AG08395 (cell line): ENCODE data around the gene CEP162.
"Not testable (repeated sequence)": the region's sequence is repeated elsewhere in the genome, so short reads cannot be mapped to it uniquely, and the experiment has no call there.

Source experiments
- DNase-seq: peaks from one replicate; pipeline ENCODE4 v3.0.0; 2012; ENCODE audit warnings: mixed read lengths, low spot score

The CEP162 gene

GRCh38 chr6:84086545-84087429 is 140.7 kb downstream of the CEP162 start:
- DNase-seq: no peak

- no peak for DNase-seq
Measured at GRCh38 chr6:84086056-84086455, 141.4 kb downstream of the CEP162 start.

GRCh38 chr6:84084705-84085104 is 142.7 kb downstream of the CEP162 start:
- not testable (repeated sequence) for DNase-seq

- no peak for DNase-seq
Measured at GRCh38 chr6:84082689-84083265, 144.7 kb downstream of the CEP162 start.

GRCh38 chr6:84081222-84081621 is 146.2 kb downstream of the CEP162 start:
- DNase-seq: no peak

GRCh38 chr6:84078335-84078734 is 149.1 kb downstream of the CEP162 start:
- no peak for DNase-seq

- DNase-seq: no peak
Measured at GRCh38 chr6:84077645-84078044, 149.8 kb downstream of the CEP162 start.

GRCh38 chr6:84074988-84075781 is 152.3 kb downstream of the CEP162 start:
- no peak for DNase-seq
